Measurements from ENCODE around the gene MEF2A.
"Not testable (repeated sequence)": the region's sequence is repeated elsewhere in the genome, so short reads cannot be mapped to it uniquely, and the experiment has no call there.

MEF2A gene

GRCh38 chr15:99651023-99651807 lies 85.4 kb downstream of the MEF2A start:
- no peak for DNase-seq (ENCODE audit: low read depth)

GRCh38 chr15:99656205-99656604 lies 90.4 kb downstream of the MEF2A start:
- no peak for DNase-seq (ENCODE audit: low read depth)

GRCh38 chr15:99657996-99658395 lies 92.2 kb downstream of the MEF2A start:
- no peak for DNase-seq (ENCODE audit: low read depth)

GRCh38 chr15:99662903-99663302 lies 97.1 kb downstream of the MEF2A start:
- DNase-seq (ENCODE audit: low read depth) = no peak

- DNase-seq (ENCODE audit: low read depth) = not testable (repeated sequence)
Measured at GRCh38 chr15:99666073-99666472, 100.3 kb downstream of the MEF2A start.

GRCh38 chr15:99668533-99669182 lies 102.9 kb downstream of the MEF2A start:
- no peak for DNase-seq (ENCODE audit: low read depth)

- DNase-seq (ENCODE audit: low read depth) = no peak
Measured at GRCh38 chr15:99669250-99669649, 103.5 kb downstream of the MEF2A start.

GRCh38 chr15:99671926-99672635 lies 106.3 kb downstream of the MEF2A start:
- no peak for DNase-seq (ENCODE audit: low read depth)

- no peak for DNase-seq (ENCODE audit: low read depth)
Measured at GRCh38 chr15:99673111-99673510, 107.3 kb downstream of the MEF2A start.

- no peak for DNase-seq (ENCODE audit: low read depth)
Measured at GRCh38 chr15:99674279-99674678, 108.5 kb downstream of the MEF2A start.

- no peak for DNase-seq (ENCODE audit: low read depth)
Measured at GRCh38 chr15:99677540-99678134, 111.9 kb downstream of the MEF2A start.

- no peak for DNase-seq (ENCODE audit: low read depth)
Measured at GRCh38 chr15:99680276-99680675, 114.5 kb downstream of the MEF2A start.

GRCh38 chr15:99681990-99682389 lies 116.2 kb downstream of the MEF2A start:
- DNase-seq (ENCODE audit: low read depth) = no peak

GRCh38 chr15:99682455-99682854 lies 116.7 kb downstream of the MEF2A start:
- DNase-seq (ENCODE audit: low read depth) = no peak

GRCh38 chr15:99683000-99683670 lies 117.4 kb downstream of the MEF2A start:
- no peak for DNase-seq (ENCODE audit: low read depth)

- DNase-seq (ENCODE audit: low read depth) = no peak
Measured at GRCh38 chr15:99686290-99686689, 120.5 kb downstream of the MEF2A start.

GRCh38 chr15:99692825-99693224 lies 127.0 kb downstream of the MEF2A start:
- DNase-seq (ENCODE audit: low read depth) = no peak

GRCh38 chr15:99696096-99696495 lies 130.3 kb downstream of the MEF2A start:
- no peak for DNase-seq (ENCODE audit: low read depth)

GRCh38 chr15:99702895-99703602 lies 137.3 kb downstream of the MEF2A start:
- no peak for DNase-seq (ENCODE audit: low read depth)

- no peak for DNase-seq (ENCODE audit: low read depth)
Measured at GRCh38 chr15:99703603-99704443, 138.0 kb downstream of the MEF2A start.
